SK-N-SH treated with all-trans-retinoic acid at 6 μM for 48 hours (cell line): ENCODE results near the gene C1orf94.

Experiments used
- ATAC-seq: fragments of 200-7000 bp; cut with Tn5 transposase; 3 replicates; pipeline ENCODE4 v1.9.1; 2020; ENCODE audit warnings: mild to moderate bottlenecking, moderate library complexity
- ARNTL ChIP-seq: fragments of 450-650 bp; formaldehyde crosslinking; IDR thresholded peaks from 2 replicates; pipeline ENCODE4 v1.5.0; 2020; ENCODE audit warnings: low read depth, mild to moderate bottlenecking, moderate library complexity, borderline replicate concordance
- BACH2 ChIP-seq: fragments of 250-450 bp; sonication (Bioruptor Pico); IDR thresholded peaks from 2 replicates; pipeline ENCODE4 v1.9.0; 2021; ENCODE audit warnings: mild to moderate bottlenecking, borderline replicate concordance
- CREB5 ChIP-seq: fragments of 250-450 bp; sonication (Bioruptor Pico); IDR thresholded peaks from 2 replicates; pipeline ENCODE4 v1.5.1; 2020; ENCODE audit warnings: low read depth, mild to moderate bottlenecking, moderate library complexity
- CSDC2 ChIP-seq: fragments of 250-450 bp; sonication (Bioruptor Pico); IDR thresholded peaks from 2 replicates; pipeline ENCODE4 v1.5.0; 2020; ENCODE audit warnings: mild to moderate bottlenecking, moderate library complexity
- CSRNP3 ChIP-seq: fragments of 250-450 bp; sonication (Bioruptor Pico); IDR thresholded peaks from 2 replicates; pipeline ENCODE4 v1.5.1; 2021; ENCODE audit warnings: mild to moderate bottlenecking, moderate library complexity
- ESRRG ChIP-seq: fragments of 250-450 bp; sonication (Bioruptor Pico); IDR thresholded peaks from 2 replicates; pipeline ENCODE4 v1.6.1; 2021; ENCODE audit warnings: mild to moderate bottlenecking
- GLIS3 ChIP-seq: fragments of 250-450 bp; sonication (Bioruptor Pico); IDR thresholded peaks from 2 replicates; pipeline ENCODE4 v1.5.0; 2020; ENCODE audit warnings: mild to moderate bottlenecking, moderate library complexity
- ISL1 ChIP-seq: fragments of 250-450 bp; sonication (Bioruptor Pico); IDR thresholded peaks from 2 replicates; pipeline ENCODE4 v2.1.2; 2022; ENCODE audit warnings: mild to moderate bottlenecking, moderate library complexity
- OSR1 ChIP-seq: fragments of 250-450 bp; sonication (Bioruptor Pico); IDR thresholded peaks from 2 replicates; pipeline ENCODE4 v1.8.0; 2022; ENCODE audit warnings: moderate library complexity, mild to moderate bottlenecking, inconsistent platforms
- PATZ1 ChIP-seq: fragments of 250-450 bp; sonication (Bioruptor Pico); IDR thresholded peaks from 2 replicates; pipeline ENCODE4 v1.8.0; 2020; ENCODE audit warnings: mild to moderate bottlenecking, moderate library complexity, borderline replicate concordance
- POU6F1 ChIP-seq: fragments of 250-450 bp; sonication (Bioruptor Pico); IDR thresholded peaks from 2 replicates; pipeline ENCODE4 v1.8.0; 2021; ENCODE audit warnings: low read depth, mild to moderate bottlenecking, moderate library complexity, borderline replicate concordance
- PPARA ChIP-seq: fragments of 250-450 bp; sonication (Bioruptor Pico); IDR thresholded peaks from 2 replicates; pipeline ENCODE4 v1.5.0; 2020; ENCODE audit warnings: mild to moderate bottlenecking, borderline replicate concordance
- RARB ChIP-seq: fragments of 250-450 bp; sonication (Bioruptor Pico); IDR thresholded peaks from 2 replicates; pipeline ENCODE4 v1.8.0; 2021; ENCODE audit warnings: mild to moderate bottlenecking, moderate library complexity
- SNAI2 ChIP-seq: fragments of 250-450 bp; sonication (Bioruptor Pico); IDR thresholded peaks from 2 replicates; pipeline ENCODE4 v1.5.0; 2020; ENCODE audit warnings: mild to moderate bottlenecking, moderate library complexity
- TOX ChIP-seq: fragments of 250-450 bp; sonication (Bioruptor Pico); IDR thresholded peaks from 2 replicates; pipeline ENCODE4 v1.8.0; 2021; ENCODE audit warnings: mild to moderate bottlenecking, moderate library complexity, borderline replicate concordance
- TSHZ2 ChIP-seq: fragments of 250-450 bp; sonication (Bioruptor Pico); IDR thresholded peaks from 2 replicates; pipeline ENCODE4 v1.5.0; 2020; ENCODE audit warnings: mild to moderate bottlenecking, moderate library complexity
- ZC3H10 ChIP-seq: fragments of 250-450 bp; sonication (Bioruptor Pico); IDR thresholded peaks from 2 replicates; pipeline ENCODE4 v1.5.1; 2021; ENCODE audit warnings: mild to moderate bottlenecking, moderate library complexity
- ZFP3 ChIP-seq: fragments of 250-450 bp; sonication (Bioruptor Pico); IDR thresholded peaks from 2 replicates; pipeline ENCODE4 v1.5.0; 2020; ENCODE audit warnings: mild to moderate bottlenecking, moderate library complexity
- ZFP30 ChIP-seq: fragments of 450-650 bp; formaldehyde crosslinking; IDR thresholded peaks from 2 replicates; pipeline ENCODE4 v1.5.0; 2022; ENCODE audit warnings: mild to moderate bottlenecking, moderate library complexity
- ZNF565 ChIP-seq: fragments of 450-650 bp; formaldehyde crosslinking; conservative IDR thresholded peaks from 2 replicates; pipeline ENCODE4 v1.5.0; 2020; ENCODE audit warnings: low read depth, mild to moderate bottlenecking, moderate library complexity
- ZNF70 ChIP-seq: fragments of 450-650 bp; formaldehyde crosslinking; IDR thresholded peaks from 2 replicates; pipeline ENCODE4 v1.5.0; 2020; ENCODE audit warnings: mild to moderate bottlenecking, moderate library complexity

C1orf94 gene

GRCh38 chr1:34129630-34130029, 47.1 kb upstream of the C1orf94 start:
- no peak for ATAC-seq
- TF ChIP-seq CSDC2: no peak
- TF ChIP-seq PPARA (CRISPR knock-in tag): no peak
- no peak for TF ChIP-seq SNAI2 (CRISPR knock-in tag)
- no peak for TF ChIP-seq CREB5
- no peak for TF ChIP-seq ZFP3 (CRISPR knock-in tag)
- TF ChIP-seq TSHZ2 (CRISPR knock-in tag): no peak
- TF ChIP-seq GLIS3 (CRISPR knock-in tag): no peak
- no peak for TF ChIP-seq ZC3H10 (CRISPR knock-in tag)
- no peak for TF ChIP-seq RARB (CRISPR knock-in tag)
- TF ChIP-seq ARNTL (CRISPR knock-in tag): no peak
- no peak for TF ChIP-seq OSR1 (CRISPR knock-in tag)
- TF ChIP-seq, all 23 proteins: peak for 0

GRCh38 chr1:34130306-34130705, 46.4 kb upstream of the C1orf94 start:
- TF ChIP-seq CSDC2 (no peak), RARB (CRISPR knock-in tag) (no peak), ZNF70 (CRISPR knock-in tag) (no peak)
- ATAC-seq: no peak

- ATAC-seq: no peak
- TF ChIP-seq GLIS3 (CRISPR knock-in tag): no peak
- TF ChIP-seq ZFP3 (CRISPR knock-in tag): no peak
- no peak for TF ChIP-seq CSRNP3 (CRISPR knock-in tag)
- no peak for TF ChIP-seq BACH2 (CRISPR knock-in tag)
- no peak for TF ChIP-seq OSR1 (CRISPR knock-in tag)
- TF ChIP-seq POU6F1 (CRISPR knock-in tag): no peak
- TF ChIP-seq TSHZ2 (CRISPR knock-in tag): no peak
- TF ChIP-seq ZFP30 (CRISPR knock-in tag): no peak
- TF ChIP-seq ZNF565 (CRISPR knock-in tag): no peak
- TF ChIP-seq CSDC2: no peak
- TF ChIP-seq ZC3H10 (CRISPR knock-in tag): no peak
- no peak for TF ChIP-seq ISL1 (CRISPR knock-in tag)
- TF ChIP-seq TOX (CRISPR knock-in tag): no peak
- TF ChIP-seq CREB5: no peak
- TF ChIP-seq PPARA (CRISPR knock-in tag): no peak
- no peak for TF ChIP-seq RARB (CRISPR knock-in tag)
- TF ChIP-seq ARNTL (CRISPR knock-in tag): no peak
- no peak for TF ChIP-seq ESRRG (CRISPR knock-in tag)
- no peak for TF ChIP-seq PATZ1 (CRISPR knock-in tag)
Measured at GRCh38 chr1:34131396-34132160, 45.1 kb upstream of the C1orf94 start.
